ENCODE results near the gene SLC25A1. TPM values are rescaled to one million over a fixed set of nuclear protein-coding genes. Genes with fewer than 3 reads are reported as not detected.
"Not testable (repeated sequence)": the region's sequence is repeated elsewhere in the genome, so short reads cannot be mapped to it uniquely, and the experiment has no call there.

The SLC25A1 gene
- polyA plus RNA-seq, 3 donors, result 80.6 to 369 (median 151) TPM

GRCh38 chr22:19173047-19174035, 5.2 kb downstream of the SLC25A1 start:
- no peak overlapping the region for H3K27ac ChIP-seq (ENCODE audit: low read depth, low read length)

GRCh38 chr22:19172213-19173046, 6.1 kb downstream of the SLC25A1 start:
- H3K27ac ChIP-seq (ENCODE audit: low read depth, low read length), result no peak overlapping the region
- WGBS, 3 donors, result 34 to 39% (median 35%) methylated on average over 13 of the region's 13 CpGs

More at GRCh38 chr22:19173047-19174035, 5.2 kb downstream of the SLC25A1 start:
- 63 to 75% (median 64%) methylated on average over 19 of the region's 19 CpGs for WGBS, 3 donors

- WGBS, 3 donors, result 35 to 55% (median 44%) methylated on average over 7 of the region's 7 CpGs
- no peak overlapping the region for H3K27ac ChIP-seq (ENCODE audit: low read depth, low read length)
These were observed 8.6 kb downstream of the SLC25A1 start for GRCh38 chr22:19169947-19170318.

- WGBS, 3 donors, result 4 to 7% (median 7%) methylated on average over 56 to 58 of the region's 58 CpGs
- H3K27ac ChIP-seq (ENCODE audit: low read depth, low read length), result no peak overlapping the region
These were observed 9.3 kb downstream of the SLC25A1 start for GRCh38 chr22:19169002-19169946.

- 35 to 79% (median 64%) methylated on average over 17 of the region's 17 CpGs for WGBS, 3 donors
- no peak overlapping the region for H3K27ac ChIP-seq (ENCODE audit: low read depth, low read length)
These were observed 10.2 kb downstream of the SLC25A1 start for GRCh38 chr22:19168088-19168890.

GRCh38 chr22:19167106-19167869, 11.2 kb downstream of the SLC25A1 start:
- WGBS, 3 donors, result 70 to 76% (median 72%) methylated on average over 13 of the region's 13 CpGs
- H3K27ac ChIP-seq (ENCODE audit: low read depth, low read length), result no peak overlapping the region

- no peak overlapping the region for H3K27ac ChIP-seq (ENCODE audit: low read depth, low read length)
- 72 to 82% (median 79%) methylated on average over 8 of the region's 8 CpGs for WGBS, 3 donors
These were observed 12.1 kb downstream of the SLC25A1 start for GRCh38 chr22:19166421-19166820.

GRCh38 chr22:19164425-19164824, 14.1 kb downstream of the SLC25A1 start:
- WGBS, 3 donors, result 89 to 97% (median 97%) methylated on average over 6 of the region's 6 CpGs

GRCh38 chr22:19158649-19159048, 19.9 kb downstream of the SLC25A1 start:
- 77 to 88% (median 80%) methylated on average over 11 of the region's 11 CpGs for WGBS, 3 donors
- not testable (repeated sequence) for H3K27ac ChIP-seq (ENCODE audit: low read depth, low read length)

More at GRCh38 chr22:19164425-19164824, 14.1 kb downstream of the SLC25A1 start:
- no peak overlapping the region for H3K27ac ChIP-seq (ENCODE audit: low read depth, low read length)

- H3K27ac ChIP-seq (ENCODE audit: low read depth, low read length), result not testable (repeated sequence)
- 83 to 85% (median 85%) methylated on average over 9 of the region's 9 CpGs for WGBS, 3 donors
These were observed 22.4 kb downstream of the SLC25A1 start for GRCh38 chr22:19156109-19156508.

- H3K27ac ChIP-seq (ENCODE audit: low read depth, low read length), result no peak overlapping the region
- WGBS, 3 donors, result 55 to 61% (median 58%) methylated on average over 11 of the region's 11 CpGs
These were observed 25.3 kb downstream of the SLC25A1 start for GRCh38 chr22:19152942-19153883.

- WGBS, 3 donors, result 51 to 60% (median 54%) methylated on average over 10 of the region's 10 CpGs
- no peak overlapping the region for H3K27ac ChIP-seq (ENCODE audit: low read depth, low read length)
These were observed 27.0 kb downstream of the SLC25A1 start for GRCh38 chr22:19151329-19152191.

- no peak overlapping the region for H3K27ac ChIP-seq (ENCODE audit: low read depth, low read length)
- 8 to 10% (median 10%) methylated on average over 43 to 65 of the region's 68 CpGs for WGBS, 3 donors
These were observed 27.8 kb downstream of the SLC25A1 start for GRCh38 chr22:19150482-19151328.

GRCh38 chr22:19149991-19150390, 28.5 kb downstream of the SLC25A1 start, which contains the start of gene GSC2:
Gene GSC2, minus strand, starts transcription at chr22:19150292. Its CDS starts 9 bp downstream, at chr22:19150283.
- 1 to 3% (median 2%) methylated on average over 29 to 59 of the region's 59 CpGs for WGBS, 3 donors

More at GRCh38 chr22:19149991-19150390, 28.5 kb downstream of the SLC25A1 start, which contains the start of gene GSC2:
- H3K27ac ChIP-seq (ENCODE audit: low read depth, low read length), result no peak within 1 kb of the TSS

Measured in adipose tissue (tissue), 3 donors.